Measurements from ENCODE around the gene GOLGA6A. TPM values are rescaled to one million over a fixed set of nuclear protein-coding genes. Genes with fewer than 3 reads are reported as not detected.

Gene GOLGA6A
- total RNA-seq, 1 donor from 2014 or later = not detected

GRCh38 chr15:74037171-74038117 is 44.9 kb downstream of the GOLGA6A start:
- peaks cover 12% of the 10 kb centered on the region for H3K36me3 Mint-ChIP-seq (ENCODE audit: unreplicated experiment)
- no peak overlapping the region for H3K4me3 Mint-ChIP-seq (ENCODE audit: unreplicated experiment)
- no peaks in the 10 kb centered on the region for H3K9me3 Mint-ChIP-seq (ENCODE audit: unreplicated experiment)
- TF ChIP-seq CTCF (IDR thresholded peaks at IDR 0.05) = no peak
- H3K27me3 Mint-ChIP-seq (ENCODE audit: unreplicated experiment) = no peaks in the 10 kb centered on the region
- H3K27ac Mint-ChIP-seq (ENCODE audit: unreplicated experiment) = peak overlapping the region; percentile 55
- peaks cover 47% of the 10 kb centered on the region for H3K4me1 Mint-ChIP-seq (ENCODE audit: unreplicated experiment)
- DNase-seq (ENCODE audit: extremely low spot score, unreplicated experiment) = peak; percentile 78

GRCh38 chr15:74036271-74037170 is 45.8 kb downstream of the GOLGA6A start:
- peaks cover 15% of the 10 kb centered on the region for H3K36me3 Mint-ChIP-seq (ENCODE audit: unreplicated experiment)

DNA sequence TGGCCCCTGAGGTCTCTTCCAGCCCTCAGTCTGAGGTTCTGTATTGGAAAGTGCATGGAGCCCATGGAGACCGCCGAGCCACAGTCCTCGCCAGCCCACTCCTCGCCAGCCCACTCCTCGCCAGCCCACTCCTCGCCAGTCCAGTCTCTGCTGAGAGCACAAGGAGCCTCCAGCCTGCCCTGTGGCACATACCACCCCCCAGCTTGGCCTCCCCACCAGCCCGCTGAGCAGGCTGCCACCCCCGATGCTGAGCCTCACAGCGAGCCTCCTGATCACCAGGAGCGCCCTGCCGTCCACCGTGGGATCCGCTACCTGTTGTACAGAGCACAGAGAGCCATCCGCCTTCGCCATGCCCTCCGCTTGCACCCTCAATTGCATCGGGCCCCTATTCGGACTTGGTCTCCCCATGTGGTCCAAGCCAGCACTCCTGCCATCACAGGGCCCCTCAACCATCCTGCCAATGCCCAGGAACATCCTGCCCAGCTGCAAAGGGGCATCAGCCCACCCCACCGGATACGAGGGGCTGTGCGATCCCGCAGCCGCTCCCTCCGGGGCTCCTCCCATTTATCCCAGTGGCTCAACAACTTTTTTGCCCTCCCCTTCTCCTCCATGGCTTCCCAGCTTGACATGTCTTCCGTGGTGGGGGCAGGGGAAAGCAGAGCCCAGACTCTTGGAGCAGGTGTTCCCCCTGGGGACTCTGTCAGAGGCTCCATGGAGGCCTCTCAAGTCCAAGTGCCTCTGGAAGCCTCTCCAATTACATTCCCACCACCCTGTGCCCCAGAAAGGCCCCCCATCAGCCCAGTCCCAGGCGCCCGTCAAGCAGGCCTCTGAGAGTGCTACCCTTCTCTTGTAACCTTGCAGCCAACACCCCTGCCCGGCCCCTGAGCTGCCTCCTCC is 47.0 kb downstream of the GOLGA6A start:
- Mint-ChIP-seq H3K9me3 (ENCODE audit: unreplicated experiment) (no peaks in the 10 kb centered on the region), H3K4me1 (ENCODE audit: unreplicated experiment) (peaks cover 33% of the 10 kb centered on the region), H3K4me3 (ENCODE audit: unreplicated experiment) (no peak overlapping the region), H3K36me3 (ENCODE audit: unreplicated experiment) (peaks cover 16% of the 10 kb centered on the region), H3K27ac (ENCODE audit: unreplicated experiment) (no peak overlapping the region), H3K27me3 (ENCODE audit: unreplicated experiment) (no peaks in the 10 kb centered on the region)
- DNase-seq (ENCODE audit: extremely low spot score, unreplicated experiment) = peak; percentile 81
- no peak for TF ChIP-seq CTCF (IDR thresholded peaks at IDR 0.05)

More at GRCh38 chr15:74036271-74037170, 45.8 kb downstream of the GOLGA6A start:
- peak; percentile 85 for DNase-seq (ENCODE audit: extremely low spot score, unreplicated experiment)
- Mint-ChIP-seq H3K27ac (ENCODE audit: unreplicated experiment) (peak overlapping the region; percentile 55), H3K9me3 (ENCODE audit: unreplicated experiment) (no peaks in the 10 kb centered on the region), H3K4me1 (ENCODE audit: unreplicated experiment) (peaks cover 45% of the 10 kb centered on the region), H3K4me3 (ENCODE audit: unreplicated experiment) (no peak overlapping the region), H3K27me3 (ENCODE audit: unreplicated experiment) (no peaks in the 10 kb centered on the region)
- TF ChIP-seq CTCF (IDR thresholded peaks at IDR 0.05) = peak; percentile 72

DNA sequence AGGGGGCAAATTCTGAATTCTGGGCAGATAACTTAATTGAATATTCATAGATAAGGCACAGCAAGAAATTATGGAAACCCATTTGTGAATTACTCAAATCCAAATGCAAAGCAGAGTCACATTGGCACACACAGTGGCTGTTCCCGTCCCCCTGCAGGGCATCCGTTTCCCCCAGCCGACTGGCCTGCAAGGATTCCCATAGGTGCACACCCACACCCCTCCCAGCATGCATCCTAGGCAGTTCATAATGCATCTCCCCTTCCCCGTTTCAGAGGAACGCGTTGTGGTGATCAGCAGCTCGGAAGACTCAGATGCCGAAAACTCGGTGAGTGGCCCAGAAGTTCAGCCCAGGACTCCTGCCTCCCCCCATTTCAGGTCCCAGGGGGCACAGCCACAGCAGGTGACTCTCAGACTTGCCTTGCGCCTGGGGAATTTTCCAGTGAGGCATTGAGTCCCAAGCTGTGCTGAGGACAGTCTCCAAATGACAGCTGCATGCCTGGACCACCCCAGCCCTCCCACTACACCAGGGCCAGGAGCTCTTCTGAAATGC is 48.1 kb downstream of the GOLGA6A start:
- H3K36me3 Mint-ChIP-seq (ENCODE audit: unreplicated experiment) = peaks cover 16% of the 10 kb centered on the region
- TF ChIP-seq CTCF (IDR thresholded peaks at IDR 0.05) = no peak
- DNase-seq (ENCODE audit: extremely low spot score, unreplicated experiment) = no peak
- H3K27ac Mint-ChIP-seq (ENCODE audit: unreplicated experiment) = no peak overlapping the region
- H3K9me3 Mint-ChIP-seq (ENCODE audit: unreplicated experiment) = no peaks in the 10 kb centered on the region
- no peak overlapping the region for H3K4me3 Mint-ChIP-seq (ENCODE audit: unreplicated experiment)
- H3K27me3 Mint-ChIP-seq (ENCODE audit: unreplicated experiment) = no peaks in the 10 kb centered on the region
- H3K4me1 Mint-ChIP-seq (ENCODE audit: unreplicated experiment) = peaks cover 22% of the 10 kb centered on the region

All from osteocyte (in vitro differentiated cells).